Activated naive CD8-positive, alpha-beta T cell treated with anti-CD3 and anti-CD28 coated beads for 36 hours (primary cell): Measurements from ENCODE around the gene NGB. TPM values are rescaled to one million over a fixed set of nuclear protein-coding genes. Genes with fewer than 3 reads are reported as not detected.

ENCODE experiments used
- DNase-seq: peaks from one replicate; pipeline ENCODE4 v3.0.0; 2021
- H3K27ac Mint-ChIP-seq: one replicate; pipeline ENCODE4 v1.8.0; 2022; ENCODE audit warnings: mild to moderate bottlenecking, moderate library complexity, mixed read lengths
- H3K27me3 Mint-ChIP-seq: one replicate; pipeline ENCODE4 v1.8.0; 2022; ENCODE audit warnings: mild to moderate bottlenecking, mixed read lengths
- H3K36me3 Mint-ChIP-seq: one replicate; pipeline ENCODE4 v1.8.0; 2021; ENCODE audit warnings: mild to moderate bottlenecking, mixed read lengths
- H3K4me1 Mint-ChIP-seq: one replicate; pipeline ENCODE4 v1.8.0; 2021; ENCODE audit warnings: mixed read lengths
- H3K4me3 Mint-ChIP-seq: one replicate; pipeline ENCODE4 v1.8.0; 2022; ENCODE audit warnings: mild to moderate bottlenecking, moderate library complexity, mixed read lengths
- H3K9me3 Mint-ChIP-seq: one replicate; pipeline ENCODE4 v1.8.0; 2022; ENCODE audit warnings: mixed read lengths
- total RNA-seq, 2 experiments: library from RNA; stranded (reverse); gene quantifications; one replicate each; pipeline ENCODE4 v1.2.3, GENCODE V29; 2021

The NGB gene
- total RNA-seq, 2 experiments from 2014 or later, result not detected

DNA sequence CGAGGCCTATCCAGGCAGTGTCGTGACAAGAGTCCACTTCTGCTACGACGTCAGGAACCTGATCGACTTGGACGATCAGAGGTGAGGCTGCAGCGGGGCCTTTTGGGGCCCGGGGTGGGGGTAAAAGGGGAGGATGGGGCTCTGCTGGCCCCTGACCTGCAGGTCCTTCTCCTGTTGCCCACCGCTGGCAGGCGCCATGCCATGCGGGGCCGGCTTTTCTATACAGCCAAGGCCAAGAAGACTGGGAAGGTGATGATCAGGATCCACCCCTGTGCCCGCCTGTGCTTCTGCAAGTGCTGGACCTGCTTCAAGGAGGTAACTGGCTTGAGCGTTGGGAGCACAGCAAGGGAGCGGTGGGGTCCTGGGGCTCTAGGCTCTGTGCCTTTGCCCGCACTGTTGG, 31.6 kb downstream of the NGB start:
- DNase-seq, result no peak
- Mint-ChIP-seq H3K36me3 (no peaks in the 10 kb centered on the region), H3K4me3 (no peak overlapping the region), H3K27me3 (no peaks in the 10 kb centered on the region), H3K27ac (no peak overlapping the region), H3K9me3 (no peaks in the 10 kb centered on the region), H3K4me1 (no peaks in the 10 kb centered on the region)

DNA sequence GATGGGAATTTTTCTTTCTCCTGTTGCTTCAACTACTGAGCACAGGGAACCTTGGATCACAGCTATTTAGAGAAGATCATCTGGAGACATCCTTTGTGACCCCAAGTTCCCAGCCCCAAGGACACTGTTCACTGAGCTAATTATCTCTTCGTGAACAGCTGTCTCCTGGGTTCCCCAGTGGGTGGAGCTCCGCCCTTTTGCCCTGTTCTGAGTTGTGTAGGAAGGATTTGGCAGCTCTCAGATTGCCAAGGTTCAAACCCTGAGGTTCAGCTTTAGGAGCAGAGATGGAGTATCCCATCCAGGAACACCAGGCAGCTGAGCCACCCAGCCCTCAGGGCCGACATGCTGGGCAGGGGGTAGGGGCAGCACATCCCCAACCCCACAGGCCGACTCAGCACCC, 32.0 kb downstream of the NGB start:
- Mint-ChIP-seq H3K36me3 (no peaks in the 10 kb centered on the region), H3K4me3 (no peak overlapping the region), H3K27me3 (no peaks in the 10 kb centered on the region), H3K9me3 (no peaks in the 10 kb centered on the region), H3K4me1 (no peaks in the 10 kb centered on the region), H3K27ac (no peak overlapping the region)
- DNase-seq, result no peak

DNA sequence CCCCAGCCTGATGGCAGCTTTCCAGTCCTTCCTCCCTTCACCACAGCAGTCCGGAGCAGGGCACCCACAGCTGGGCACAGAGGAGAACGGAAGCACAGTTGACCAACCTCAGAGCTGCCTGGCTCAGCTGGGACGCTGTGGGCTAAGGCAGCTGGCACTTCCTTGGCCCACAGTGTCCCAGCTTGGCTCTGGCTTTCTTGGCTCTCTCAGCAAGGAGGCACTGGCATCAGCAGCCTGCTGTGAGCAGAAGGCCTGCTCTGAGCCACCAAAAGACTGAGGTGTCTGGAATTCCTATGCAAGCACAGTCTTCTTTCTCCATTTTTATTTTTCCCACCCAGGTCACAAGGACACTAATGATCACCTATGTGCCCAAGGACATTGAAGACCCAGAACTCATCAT, 32.6 kb downstream of the NGB start:
- H3K27ac Mint-ChIP-seq, result no peak overlapping the region
- no peaks in the 10 kb centered on the region for H3K36me3 Mint-ChIP-seq
- H3K27me3 Mint-ChIP-seq, result no peaks in the 10 kb centered on the region
- no peak for DNase-seq
- no peak overlapping the region for H3K4me3 Mint-ChIP-seq
- no peaks in the 10 kb centered on the region for H3K9me3 Mint-ChIP-seq
- H3K4me1 Mint-ChIP-seq, result no peaks in the 10 kb centered on the region

DNA sequence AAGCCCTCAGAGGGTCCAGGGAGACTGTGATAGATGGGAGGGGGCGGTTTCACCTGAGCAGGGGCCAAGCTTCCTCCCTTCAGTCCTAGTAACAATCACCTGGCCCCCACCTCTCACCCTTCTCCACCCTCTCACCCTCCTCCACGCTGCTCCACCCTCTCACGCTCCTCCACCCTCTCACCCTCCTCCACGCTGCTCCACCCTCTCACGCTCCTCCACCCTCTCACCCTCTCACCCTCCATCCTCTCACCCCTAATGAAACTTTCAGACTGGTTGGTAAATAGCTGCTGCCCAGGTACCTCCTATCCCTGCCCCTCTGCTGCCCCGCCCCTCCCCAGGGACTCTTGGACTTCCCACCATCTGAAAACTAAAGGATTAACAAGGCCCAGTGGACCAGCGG, 34.2 kb downstream of the NGB start:
- H3K4me1 Mint-ChIP-seq, result no peaks in the 10 kb centered on the region
- DNase-seq, result no peak
- H3K27me3 Mint-ChIP-seq, result no peaks in the 10 kb centered on the region
- H3K9me3 Mint-ChIP-seq, result no peaks in the 10 kb centered on the region
- H3K36me3 Mint-ChIP-seq, result no peaks in the 10 kb centered on the region
- no peak overlapping the region for H3K27ac Mint-ChIP-seq
- H3K4me3 Mint-ChIP-seq, result no peak overlapping the region

DNA sequence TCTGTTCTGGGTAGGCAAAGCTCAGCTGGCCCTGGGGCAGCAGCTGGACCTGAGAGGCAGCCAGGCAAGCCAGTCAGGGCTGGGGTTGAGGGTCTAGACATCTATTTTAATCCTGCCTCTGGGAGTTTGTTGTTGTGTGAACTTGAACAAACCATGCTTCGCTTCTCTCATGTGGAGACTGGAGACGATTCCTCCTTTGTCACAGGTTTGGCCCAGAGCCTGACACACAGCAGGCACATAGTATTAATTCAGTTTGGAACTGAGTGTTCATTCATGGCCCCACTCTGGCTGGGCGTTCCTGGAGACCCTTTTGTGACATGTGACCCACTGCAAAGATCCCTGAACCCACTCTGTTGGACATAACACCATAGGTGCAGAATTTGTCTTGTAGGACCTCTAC, 39.3 kb downstream of the NGB start:
- Mint-ChIP-seq H3K36me3 (no peaks in the 10 kb centered on the region), H3K4me3 (no peak overlapping the region), H3K27ac (no peak overlapping the region), H3K9me3 (no peaks in the 10 kb centered on the region), H3K4me1 (no peaks in the 10 kb centered on the region), H3K27me3 (no peaks in the 10 kb centered on the region)
- DNase-seq, result no peak

DNA sequence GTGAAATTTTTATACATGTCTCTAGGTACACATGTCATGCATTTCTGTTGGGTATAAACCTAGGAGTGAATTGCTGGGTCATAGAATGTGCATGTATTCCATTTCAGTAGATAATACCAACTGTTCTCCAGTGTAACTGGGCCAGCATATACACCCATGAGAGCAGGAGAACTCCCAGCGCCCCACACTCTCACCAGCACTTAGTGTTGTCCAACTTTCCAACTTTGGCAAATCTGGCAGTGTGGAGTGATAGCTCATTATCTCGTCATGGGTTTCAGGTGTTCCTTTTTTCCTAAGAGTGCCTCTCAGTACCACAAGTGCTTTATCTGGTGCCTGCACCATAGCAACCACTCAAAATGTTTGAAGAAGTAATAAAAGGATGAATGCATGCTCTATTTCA, 40.1 kb downstream of the NGB start:
- H3K4me1 Mint-ChIP-seq, result no peaks in the 10 kb centered on the region
- no peak overlapping the region for H3K4me3 Mint-ChIP-seq
- no peak overlapping the region for H3K27ac Mint-ChIP-seq
- no peaks in the 10 kb centered on the region for H3K36me3 Mint-ChIP-seq
- H3K9me3 Mint-ChIP-seq, result no peaks in the 10 kb centered on the region
- H3K27me3 Mint-ChIP-seq, result no peaks in the 10 kb centered on the region
- DNase-seq, result no peak

DNA sequence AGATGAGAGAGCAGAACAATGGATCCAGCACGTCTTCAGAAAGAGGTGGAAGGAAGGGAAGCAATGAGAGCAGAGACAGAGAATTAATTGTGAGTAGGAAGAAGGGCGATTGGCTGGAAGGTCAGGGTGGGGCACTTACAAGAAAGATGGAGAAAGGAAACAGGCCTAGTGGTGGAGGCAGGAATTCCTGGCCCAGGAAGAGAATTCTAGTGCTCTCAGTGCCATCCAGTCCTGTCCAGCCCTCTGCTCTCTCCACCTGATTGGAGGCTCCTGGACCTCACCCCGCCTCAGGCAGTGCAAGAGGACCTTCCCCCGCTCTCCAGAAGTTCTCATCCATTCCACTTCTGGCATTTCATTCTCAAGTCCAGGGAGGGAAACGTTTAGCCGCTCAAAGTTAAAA, 43.0 kb downstream of the NGB start:
- Mint-ChIP-seq H3K9me3 (no peaks in the 10 kb centered on the region), H3K4me3 (no peak overlapping the region), H3K36me3 (no peaks in the 10 kb centered on the region), H3K27me3 (no peaks in the 10 kb centered on the region), H3K27ac (no peak overlapping the region), H3K4me1 (no peaks in the 10 kb centered on the region)
- no peak for DNase-seq

DNA sequence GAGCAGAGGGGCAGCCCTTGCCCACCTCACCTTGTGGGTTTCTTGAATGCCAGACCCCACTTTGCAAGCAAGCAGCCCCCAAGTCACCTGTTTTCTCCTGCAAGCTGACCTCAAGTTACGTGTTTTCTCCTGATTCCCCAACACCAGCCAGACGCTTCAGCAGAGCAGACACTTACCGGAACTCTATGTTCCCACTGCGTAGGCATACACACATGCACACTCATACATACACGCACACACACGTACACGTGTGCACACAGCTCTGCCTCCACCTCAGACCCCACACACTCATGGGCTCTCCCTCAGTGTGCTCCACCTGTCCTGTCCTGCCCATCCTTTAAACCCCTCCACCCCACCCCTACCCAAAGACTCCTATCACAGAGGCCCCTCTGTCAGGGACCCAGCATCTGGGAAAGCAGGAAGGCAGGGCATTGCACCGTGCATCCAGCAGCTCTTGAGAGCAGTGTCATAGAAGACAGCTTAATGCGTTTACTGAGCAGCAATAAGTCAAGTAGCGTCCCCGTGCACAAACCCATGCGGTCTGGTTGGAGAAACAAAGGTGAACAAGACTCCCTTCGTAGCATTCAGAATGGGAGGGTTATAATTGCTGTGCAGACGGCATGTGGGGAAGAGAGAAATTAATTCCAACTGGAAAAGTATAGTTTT, 45.0 kb downstream of the NGB start:
- H3K36me3 Mint-ChIP-seq, result no peaks in the 10 kb centered on the region
- H3K9me3 Mint-ChIP-seq, result peaks cover 4% of the 10 kb centered on the region
- peaks cover 3% of the 10 kb centered on the region for H3K27me3 Mint-ChIP-seq
- no peak overlapping the region for H3K4me3 Mint-ChIP-seq
- no peak overlapping the region for H3K27ac Mint-ChIP-seq
- H3K4me1 Mint-ChIP-seq, result no peaks in the 10 kb centered on the region
- DNase-seq, result no peak

DNA sequence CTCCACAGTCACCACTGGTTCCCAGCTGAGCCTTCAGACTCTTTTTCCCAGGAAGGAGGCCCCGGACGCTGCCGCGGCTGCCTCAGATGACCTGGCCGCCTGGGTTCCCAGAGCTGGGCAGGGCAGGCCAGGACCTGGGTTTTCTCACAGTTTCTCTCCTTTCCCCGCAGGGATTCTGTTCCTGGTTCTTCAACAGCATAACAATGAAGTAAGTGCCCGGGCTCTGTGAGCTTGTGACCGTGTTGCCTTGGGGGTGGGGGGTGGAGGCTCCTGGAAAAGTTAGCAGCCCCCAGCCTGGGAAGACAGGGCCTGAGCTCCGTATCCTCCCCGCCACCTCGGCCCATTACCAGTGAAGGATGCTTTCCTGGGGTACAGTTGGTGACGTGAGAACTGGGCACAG, 45.8 kb downstream of the NGB start:
- DNase-seq, result no peak
- Mint-ChIP-seq H3K9me3 (peaks cover 4% of the 10 kb centered on the region), H3K27ac (no peak overlapping the region), H3K4me3 (no peak overlapping the region), H3K36me3 (no peaks in the 10 kb centered on the region), H3K4me1 (no peaks in the 10 kb centered on the region), H3K27me3 (peaks cover 5% of the 10 kb centered on the region)

DNA sequence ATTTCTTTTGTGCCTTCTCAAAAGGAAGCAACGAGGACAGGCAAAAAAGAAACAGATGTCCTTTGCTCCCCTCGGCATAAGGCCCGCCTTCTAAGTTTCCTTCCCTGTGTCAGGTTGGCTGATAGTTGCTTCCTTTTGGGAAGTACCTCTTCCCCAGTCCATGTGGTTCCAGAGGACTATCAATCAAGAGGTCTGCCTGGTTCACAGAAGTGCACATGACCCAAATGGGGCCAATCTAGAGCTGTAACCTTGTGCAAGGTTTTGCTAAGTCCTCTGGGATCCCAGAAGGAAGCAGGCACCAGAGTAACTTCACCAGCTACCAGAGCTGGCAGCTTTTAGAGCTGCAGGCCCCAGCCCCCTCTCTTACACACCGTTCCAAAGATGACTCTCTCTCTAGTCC, 46.8 kb downstream of the NGB start:
- Mint-ChIP-seq H3K9me3 (peaks cover 4% of the 10 kb centered on the region), H3K4me1 (no peaks in the 10 kb centered on the region), H3K36me3 (no peaks in the 10 kb centered on the region), H3K4me3 (no peak overlapping the region), H3K27ac (no peak overlapping the region), H3K27me3 (peaks cover 10% of the 10 kb centered on the region)
- DNase-seq, result no peak

DNA sequence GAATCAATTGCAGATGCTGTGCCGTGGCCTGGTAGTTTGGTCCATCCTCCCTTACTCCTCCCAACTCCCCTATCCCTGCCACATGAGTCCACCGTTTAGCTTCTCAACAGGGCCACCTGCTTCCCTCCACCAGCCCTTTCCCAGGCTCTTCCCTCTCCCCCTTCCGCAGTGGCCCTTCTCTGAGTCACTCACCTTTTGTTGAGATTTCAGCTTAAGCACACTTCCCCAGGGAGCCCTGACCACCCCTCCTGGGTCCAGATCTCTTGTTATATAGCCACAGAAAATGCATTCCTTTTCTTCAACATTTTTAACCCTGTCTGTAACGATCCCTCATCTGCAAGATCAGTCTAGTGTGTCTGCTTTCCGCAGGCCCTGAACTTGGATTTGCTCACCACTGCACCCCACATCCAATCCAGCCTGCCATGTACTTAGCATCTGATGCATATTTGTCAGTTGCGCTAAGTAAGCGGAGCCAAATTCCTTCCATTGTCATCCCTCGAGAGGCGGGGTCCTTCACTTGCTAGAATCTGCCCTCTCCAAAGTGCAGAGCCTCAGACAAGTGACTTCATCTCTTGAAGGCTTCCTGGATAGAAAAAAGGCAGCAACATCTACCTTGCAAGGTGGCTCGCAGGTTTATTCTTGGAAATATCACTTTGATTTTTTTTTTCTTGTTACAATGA, 48.3 kb downstream of the NGB start:
- Mint-ChIP-seq H3K4me1 (no peaks in the 10 kb centered on the region), H3K9me3 (peaks cover 4% of the 10 kb centered on the region), H3K27ac (no peak overlapping the region), H3K27me3 (peaks cover 10% of the 10 kb centered on the region), H3K4me3 (no peak overlapping the region), H3K36me3 (no peaks in the 10 kb centered on the region)
- DNase-seq, result no peak

DNA sequence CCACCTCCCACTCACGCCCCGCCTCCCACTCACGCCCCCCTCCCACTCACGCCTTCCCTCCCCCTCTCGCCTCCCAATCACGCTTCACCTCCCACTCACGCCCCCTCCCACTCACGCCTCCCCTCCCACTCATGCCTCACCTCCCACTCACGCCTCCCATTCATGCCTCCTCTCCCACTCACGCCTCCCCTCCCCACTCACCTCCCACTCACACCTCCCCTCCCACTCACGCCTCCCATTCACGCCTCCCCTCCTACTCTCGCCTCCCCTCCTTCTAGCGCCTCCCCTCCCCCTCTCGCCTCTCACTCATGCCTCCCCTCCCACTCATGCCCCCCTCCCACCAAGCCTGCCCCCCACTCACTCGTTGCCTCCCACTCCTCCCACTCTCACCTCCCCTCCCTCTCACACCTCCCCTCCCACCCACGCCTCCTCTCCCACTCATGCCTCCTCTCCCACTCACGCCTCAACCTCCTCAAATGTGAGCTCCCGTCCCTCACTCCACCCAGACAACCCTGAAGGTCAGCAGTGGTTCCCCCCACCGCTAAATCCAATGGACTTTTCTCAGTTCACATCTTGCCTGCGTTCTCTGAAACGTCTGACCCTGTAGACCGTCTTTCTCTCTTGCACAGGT, 49.6 kb downstream of the NGB start:
- Mint-ChIP-seq H3K36me3 (no peaks in the 10 kb centered on the region), H3K4me1 (no peaks in the 10 kb centered on the region), H3K4me3 (no peak overlapping the region), H3K27me3 (peaks cover 13% of the 10 kb centered on the region), H3K9me3 (peaks cover 4% of the 10 kb centered on the region), H3K27ac (no peak overlapping the region)
- DNase-seq, result no peak

DNA sequence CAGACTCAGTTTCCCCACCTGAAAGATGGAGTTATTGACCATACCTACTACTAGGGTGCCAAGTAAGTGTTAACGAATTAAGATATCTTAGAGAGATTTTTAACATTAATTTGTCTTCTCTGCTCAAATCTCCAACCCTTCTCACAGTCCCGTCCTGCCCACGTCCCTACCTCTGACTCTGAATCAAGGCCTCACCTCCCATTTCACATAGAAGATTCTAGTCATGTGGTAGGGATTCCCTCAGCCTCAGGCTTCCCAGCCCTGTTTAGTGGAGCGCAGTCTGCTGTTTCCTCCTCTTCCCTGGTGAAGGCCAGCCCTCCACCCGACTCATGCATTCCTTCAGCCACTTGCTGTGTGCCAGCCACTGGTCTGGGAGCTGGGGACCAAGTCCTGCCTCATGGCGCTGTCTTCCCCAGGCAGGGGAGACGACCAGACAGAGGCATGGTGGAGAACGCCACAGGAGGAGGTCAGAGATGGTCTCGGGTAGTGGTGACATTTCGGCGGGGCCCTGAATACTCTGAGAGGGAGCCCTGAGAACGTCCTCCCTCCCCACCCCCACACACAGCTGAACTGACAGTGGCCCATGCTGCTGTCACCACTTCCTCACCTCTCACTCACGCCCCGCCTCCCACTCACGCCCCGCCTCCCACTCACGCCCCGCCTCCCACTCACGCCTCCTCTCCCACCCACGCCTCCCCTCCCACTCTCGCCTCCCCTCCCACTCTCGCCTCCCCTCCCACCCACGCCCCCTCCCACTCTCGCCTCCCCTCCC, 50.6 kb downstream of the NGB start:
- peaks cover 4% of the 10 kb centered on the region for H3K9me3 Mint-ChIP-seq
- peaks cover 21% of the 10 kb centered on the region for H3K27me3 Mint-ChIP-seq
- no peak overlapping the region for H3K27ac Mint-ChIP-seq
- no peak overlapping the region for H3K4me3 Mint-ChIP-seq
- DNase-seq, result no peak
- no peaks in the 10 kb centered on the region for H3K36me3 Mint-ChIP-seq
- H3K4me1 Mint-ChIP-seq, result no peaks in the 10 kb centered on the region

DNA sequence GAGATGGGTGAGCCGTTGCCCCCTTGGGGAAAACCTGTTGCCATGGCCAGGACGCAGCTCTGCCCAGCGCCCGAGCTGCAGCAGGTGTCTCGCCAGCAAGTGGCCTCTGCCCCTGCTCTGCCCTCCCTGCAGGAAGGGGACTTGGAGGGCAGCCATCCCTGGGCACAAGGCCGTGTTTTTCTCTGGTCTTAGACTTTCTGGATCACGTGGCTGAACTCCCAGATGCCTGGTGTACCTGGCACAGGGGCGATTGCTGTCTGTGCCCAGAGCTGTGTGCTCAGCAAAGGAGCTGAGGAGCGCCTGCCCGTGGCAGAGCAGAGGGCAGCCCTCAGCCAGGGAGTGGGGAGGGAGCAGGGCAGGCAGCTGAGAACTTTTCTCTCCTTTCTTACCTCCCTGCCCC, 51.4 kb downstream of the NGB start:
- Mint-ChIP-seq H3K36me3 (no peaks in the 10 kb centered on the region), H3K27ac (no peak overlapping the region), H3K4me3 (no peak overlapping the region), H3K9me3 (peaks cover 4% of the 10 kb centered on the region), H3K4me1 (no peaks in the 10 kb centered on the region), H3K27me3 (peaks cover 22% of the 10 kb centered on the region)
- no peak for DNase-seq

DNA sequence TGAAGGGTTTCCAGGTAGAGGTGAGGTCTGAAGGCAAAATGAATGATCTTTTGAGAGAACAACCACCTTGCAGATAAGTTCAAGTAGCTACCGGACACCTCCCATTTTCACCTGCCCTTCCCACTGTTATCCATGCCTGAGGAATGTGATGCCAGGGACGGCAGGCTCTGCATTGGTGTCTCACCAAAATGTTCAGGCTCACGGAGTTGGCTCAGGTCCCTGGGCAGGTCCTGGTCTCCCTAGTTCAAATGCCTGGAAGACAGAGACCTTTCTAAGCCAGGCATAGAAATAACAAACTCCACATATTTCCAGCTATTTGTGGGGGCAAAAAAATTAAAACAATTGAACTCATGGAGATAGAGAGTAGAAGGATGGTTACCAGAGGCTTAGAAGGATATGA, 53.5 kb downstream of the NGB start:
- H3K27me3 Mint-ChIP-seq, result peaks cover 28% of the 10 kb centered on the region
- H3K4me3 Mint-ChIP-seq, result no peak overlapping the region
- H3K4me1 Mint-ChIP-seq, result no peaks in the 10 kb centered on the region
- no peak overlapping the region for H3K27ac Mint-ChIP-seq
- peaks cover 4% of the 10 kb centered on the region for H3K9me3 Mint-ChIP-seq
- no peak for DNase-seq
- no peaks in the 10 kb centered on the region for H3K36me3 Mint-ChIP-seq
